SW 1271 (cell line): ENCODE measurements around the gene EVX2.
A peak's percentile ranks its signal among the peaks of the same experiment; 100 is the strongest.

ENCODE experiments used
- DNase-seq, 2 experiments: peaks; one replicate each; lab custom pipeline; 2025; lab: John Stamatoyannopoulos, UW

EVX2 gene

GRCh38 chr2:176122052-176122682 lies 38.4 kb upstream of the EVX2 start:
- DNase-seq = peak; percentile 55 to 82

GRCh38 chr2:176121190-176122051 lies 37.7 kb upstream of the EVX2 start:
- no peak for DNase-seq

- no peak for DNase-seq
These were observed 36.8 kb upstream of the EVX2 start for GRCh38 chr2:176120364-176121189.

GRCh38 chr2:176118601-176119339 lies 35.0 kb upstream of the EVX2 start:
- peak; percentile 35 to 38 for DNase-seq

- no peak for DNase-seq
These were observed 34.1 kb upstream of the EVX2 start for GRCh38 chr2:176117823-176118371.

- no peak for DNase-seq
These were observed 33.5 kb upstream of the EVX2 start for GRCh38 chr2:176117162-176117822.

GRCh38 chr2:176115883-176116813 lies 32.4 kb upstream of the EVX2 start, which contains the start of gene HOXD10:
HOXD10 (plus strand) TSS chr2:176116778; CDS start chr2:176116834, 56 bp downstream.
- DNase-seq = no peak

GRCh38 chr2:176114930-176115625 lies 31.3 kb upstream of the EVX2 start:
- no peak for DNase-seq

- DNase-seq = no peak
These were observed 30.6 kb upstream of the EVX2 start for GRCh38 chr2:176114120-176114929.

GRCh38 chr2:176112375-176113302 lies 28.9 kb upstream of the EVX2 start:
- no peak for DNase-seq

GRCh38 chr2:176111846-176112374 lies 28.1 kb upstream of the EVX2 start:
- no peak for DNase-seq

- peak in 1 of 2 experiments; percentile 50 for DNase-seq
These were observed 27.5 kb upstream of the EVX2 start for GRCh38 chr2:176111309-176111663.

- no peak for DNase-seq
These were observed 26.9 kb upstream of the EVX2 start for GRCh38 chr2:176110415-176111308.

GRCh38 chr2:176109946-176110345 lies 26.2 kb upstream of the EVX2 start:
- no peak for DNase-seq

GRCh38 chr2:176109192-176109901 lies 25.6 kb upstream of the EVX2 start:
- DNase-seq = no peak
